HG02798 (cell line): ENCODE measurements around the gene KIAA0040.

ENCODE experiments used
- ATAC-seq: cut with Tn5 transposase; IDR thresholded peaks from one replicate; pipeline ENCODE4 v1.9.1; 2021; ENCODE audit warnings: mild to moderate bottlenecking; ENCODE audit not compliant: unreplicated experiment, poor library complexity

Gene KIAA0040

GRCh38 chr1:175192630-175193526 lies at the start of gene KIAA0040:
Gene KIAA0040 (minus strand): TSS chr1:175192776. CDS start chr1:175161013, 31,763 bp downstream.
- peak; percentile 66 for ATAC-seq

GRCh38 chr1:175237389-175237788 lies 44.8 kb upstream of the KIAA0040 start:
- ATAC-seq = peak; percentile 85

- no peak for ATAC-seq
Measured at GRCh38 chr1:175234639-175235038, 42.1 kb upstream of the KIAA0040 start.

- no peak for ATAC-seq
Measured at GRCh38 chr1:175232335-175232734, 39.8 kb upstream of the KIAA0040 start.

GRCh38 chr1:175225805-175226129 lies 33.2 kb upstream of the KIAA0040 start:
- ATAC-seq = peak; percentile 28

GRCh38 chr1:175222296-175222938 lies 29.8 kb upstream of the KIAA0040 start:
- no peak for ATAC-seq

GRCh38 chr1:175221557-175222175 lies 29.1 kb upstream of the KIAA0040 start:
- no peak for ATAC-seq

- ATAC-seq = no peak
Measured at GRCh38 chr1:175220853-175221556, 28.4 kb upstream of the KIAA0040 start.

GRCh38 chr1:175219774-175220173 lies 27.2 kb upstream of the KIAA0040 start:
- no peak for ATAC-seq

GRCh38 chr1:175218786-175219434 lies 26.3 kb upstream of the KIAA0040 start:
- ATAC-seq = no peak

- ATAC-seq = peak; percentile 46
Measured at GRCh38 chr1:175217721-175218531, 25.4 kb upstream of the KIAA0040 start.

- no peak for ATAC-seq
Measured at GRCh38 chr1:175216444-175216843, 23.9 kb upstream of the KIAA0040 start.

GRCh38 chr1:175211656-175212055 lies 19.1 kb upstream of the KIAA0040 start:
- ATAC-seq = no peak

GRCh38 chr1:175210744-175211143 lies 18.2 kb upstream of the KIAA0040 start:
- no peak for ATAC-seq

- ATAC-seq = peak; percentile 55
Measured at GRCh38 chr1:175209493-175209921, 16.9 kb upstream of the KIAA0040 start.

GRCh38 chr1:175208773-175209492 lies 16.4 kb upstream of the KIAA0040 start:
- peak; percentile 84 for ATAC-seq

- ATAC-seq = no peak
Measured at GRCh38 chr1:175207971-175208370, 15.4 kb upstream of the KIAA0040 start.

GRCh38 chr1:175206687-175207086 lies 14.1 kb upstream of the KIAA0040 start:
- ATAC-seq = no peak

GRCh38 chr1:175204330-175204729 lies 11.8 kb upstream of the KIAA0040 start:
- peak; percentile 78 for ATAC-seq
